Neuron (in vitro differentiated cells): ENCODE data around the gene GPRIN2.
"Not testable (repeated sequence)": the region's sequence is repeated elsewhere in the genome, so short reads cannot be mapped to it uniquely, and the experiment has no call there.

Experiments used
- H2AFZ ChIP-seq: one replicate; pipeline ENCODE4 v1.6.1; 2013; ENCODE audit warnings: low read depth, mild to moderate bottlenecking, inconsistent platforms, low read length, moderate library complexity
- H3K27me3 ChIP-seq: one replicate; pipeline ENCODE4 v1.6.1; 2013; ENCODE audit warnings: low read length; ENCODE audit not compliant: insufficient read depth
- H3K36me3 ChIP-seq: one replicate; pipeline ENCODE4 v1.6.1; 2013; ENCODE audit warnings: low read length; ENCODE audit not compliant: insufficient read depth
- H3K4me1 ChIP-seq: one replicate; pipeline ENCODE4 v1.6.1; 2013; ENCODE audit warnings: low read length; ENCODE audit not compliant: insufficient read depth
- H3K4me3 ChIP-seq: 2 replicates; pipeline ENCODE4 v1.5.1; 2013; ENCODE audit warnings: mild to moderate bottlenecking, low read length, moderate library complexity
- H3K9me3 ChIP-seq: one replicate; pipeline ENCODE4 v1.6.1; 2013; ENCODE audit warnings: low read length

The GPRIN2 gene

DNA sequence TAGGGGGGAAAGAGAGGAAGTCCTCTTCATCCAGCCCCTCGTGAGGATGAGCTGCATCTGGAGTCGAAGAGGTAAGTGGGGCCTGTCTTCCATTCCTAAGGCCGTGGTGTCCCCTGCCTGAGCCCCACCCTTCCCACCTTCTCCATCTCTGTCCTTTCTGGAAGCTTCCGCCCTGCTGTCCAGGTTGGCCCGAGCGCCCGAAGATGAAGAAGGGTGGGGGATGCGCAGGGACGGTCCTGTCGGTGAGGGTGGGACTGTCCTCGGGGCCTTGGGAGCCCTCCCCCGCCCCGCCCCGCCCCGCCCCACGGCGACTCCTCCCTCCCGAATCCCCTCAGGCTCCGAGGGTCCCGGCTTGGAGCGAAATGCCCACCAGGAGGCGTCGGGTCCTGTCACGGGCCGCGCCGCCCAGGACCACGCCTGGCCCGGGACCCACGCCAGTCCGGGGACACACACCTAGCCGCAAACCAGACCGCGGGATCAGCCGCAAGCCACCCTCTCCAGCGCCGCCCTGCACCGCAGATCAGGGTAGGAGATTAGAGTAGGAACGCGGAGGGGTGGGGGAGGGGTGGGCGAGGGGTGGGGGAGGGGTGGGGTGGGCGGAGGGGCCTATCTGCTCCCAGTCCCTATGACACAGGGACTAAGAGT, 15.3 kb downstream of the GPRIN2 start:
- H3K36me3 ChIP-seq: no peaks in the 10 kb centered on the region
- H3K9me3 ChIP-seq: no peaks in the 10 kb centered on the region
- H3K4me3 ChIP-seq: no peak overlapping the region
- H2AFZ ChIP-seq: no peak overlapping the region
- no peaks in the 10 kb centered on the region for H3K4me1 ChIP-seq
- H3K27me3 ChIP-seq: peaks cover 48% of the 10 kb centered on the region

DNA sequence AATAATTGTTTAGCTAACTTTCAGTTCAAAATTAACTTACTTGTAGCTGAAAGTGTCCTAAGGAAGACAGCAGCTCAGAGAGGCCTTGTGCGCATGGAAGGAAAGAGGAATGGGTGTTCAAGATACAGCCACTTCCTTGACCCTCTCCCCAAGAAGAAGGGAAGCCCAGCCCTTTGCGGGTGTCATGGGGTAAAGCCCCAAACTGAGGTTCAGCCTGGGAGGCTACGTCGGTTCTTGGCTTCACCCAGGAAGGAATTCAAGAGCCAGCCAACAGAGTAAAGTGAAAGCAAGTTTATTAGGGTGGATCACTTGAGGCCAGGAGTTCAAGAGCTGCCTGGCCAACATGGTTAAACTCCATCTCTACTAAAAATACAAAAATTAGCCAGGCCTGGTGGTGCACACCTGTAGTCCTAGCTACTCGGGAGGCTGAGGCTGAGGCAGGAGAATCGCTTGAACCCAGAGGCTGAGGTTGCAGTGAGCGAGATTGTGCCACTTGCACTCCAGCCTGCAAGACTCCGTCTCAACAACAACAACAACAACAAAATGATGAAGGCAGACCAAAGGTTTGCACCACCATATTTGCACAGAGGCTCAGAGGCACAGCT, 15.9 kb downstream of the GPRIN2 start:
- no peaks in the 10 kb centered on the region for H3K36me3 ChIP-seq
- H2AFZ ChIP-seq: no peak overlapping the region
- H3K9me3 ChIP-seq: no peaks in the 10 kb centered on the region
- no peak overlapping the region for H3K4me3 ChIP-seq
- H3K27me3 ChIP-seq: peaks cover 45% of the 10 kb centered on the region
- H3K4me1 ChIP-seq: no peaks in the 10 kb centered on the region

DNA sequence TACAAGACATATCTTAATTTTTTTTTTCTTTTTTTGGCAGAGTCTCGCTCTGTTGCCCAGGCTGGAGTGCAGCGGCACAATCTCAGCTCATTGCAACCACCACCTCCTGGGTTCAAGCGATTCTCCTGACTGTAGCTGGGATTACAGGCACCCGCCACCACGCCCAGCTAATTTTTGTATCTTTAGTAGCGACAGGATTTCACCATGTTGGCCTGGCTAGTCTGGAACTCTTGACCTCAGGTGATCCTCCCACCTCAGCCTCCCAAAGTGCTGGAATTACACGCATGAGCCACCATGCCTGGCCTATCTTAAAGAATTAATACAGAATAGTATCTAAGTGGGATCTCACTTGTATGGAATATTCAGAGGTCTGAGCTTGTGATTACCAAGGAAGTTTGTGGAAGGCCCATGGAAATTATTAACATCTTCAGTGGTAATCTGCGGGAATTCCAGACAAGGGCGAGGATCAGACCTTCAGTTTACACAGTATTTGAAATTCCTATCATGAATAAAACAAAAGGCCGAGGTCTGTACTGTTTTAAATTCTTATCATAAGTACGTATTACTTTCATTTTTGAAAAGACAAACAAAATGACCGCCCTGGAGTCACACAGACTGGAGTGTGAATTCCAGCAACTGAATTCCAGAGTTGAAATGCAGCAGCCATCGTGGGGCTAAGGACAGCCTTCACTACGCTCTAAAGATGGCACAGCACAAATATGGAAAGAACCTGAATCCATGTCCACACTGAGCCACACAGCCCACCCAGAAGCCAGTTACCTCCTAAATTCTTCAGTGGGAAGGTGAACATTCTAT, 16.7 kb downstream of the GPRIN2 start:
- Histone ChIP-seq H3K4me1 (no peaks in the 10 kb centered on the region), H3K36me3 (no peaks in the 10 kb centered on the region), H3K9me3 (no peaks in the 10 kb centered on the region), H3K27me3 (peaks cover 44% of the 10 kb centered on the region), H3K4me3 (no peak overlapping the region), H2AFZ (no peak overlapping the region)

DNA sequence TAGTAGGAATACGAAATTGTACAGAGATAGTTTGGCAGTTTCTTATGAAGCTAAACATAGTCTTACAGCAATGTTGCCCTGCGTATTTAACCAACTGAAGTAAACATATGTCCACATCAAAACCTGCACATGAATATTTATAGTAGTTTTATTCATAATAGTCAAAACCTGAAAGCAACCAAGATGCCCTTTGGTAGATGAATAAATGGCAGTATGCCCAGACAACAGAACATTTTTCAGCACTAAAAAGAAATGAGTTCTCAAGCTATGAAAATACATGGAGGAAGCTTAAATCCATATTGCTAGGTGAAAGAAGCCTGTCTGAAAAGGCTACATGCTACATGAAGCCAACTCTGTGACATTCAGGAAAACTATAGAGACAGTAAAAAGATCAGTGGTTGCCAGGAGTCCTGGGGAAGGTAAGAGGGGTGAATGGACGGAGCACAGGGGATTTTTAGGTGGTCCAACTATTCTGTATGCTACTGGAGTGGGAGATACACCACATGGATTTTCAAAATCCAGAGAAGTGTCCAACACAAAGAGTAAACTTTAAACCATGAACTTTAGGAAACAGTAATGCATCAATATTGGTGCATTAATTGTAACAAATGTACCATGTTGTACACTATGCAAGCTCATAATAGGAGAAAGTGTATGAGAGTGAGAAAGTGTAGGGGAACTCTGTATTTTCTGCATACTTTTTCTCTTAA, 17.6 kb downstream of the GPRIN2 start:
- Histone ChIP-seq H3K4me3 (no peak overlapping the region), H3K27me3 (peaks cover 38% of the 10 kb centered on the region), H3K4me1 (no peaks in the 10 kb centered on the region), H2AFZ (no peak overlapping the region), H3K36me3 (no peaks in the 10 kb centered on the region), H3K9me3 (no peaks in the 10 kb centered on the region)

DNA sequence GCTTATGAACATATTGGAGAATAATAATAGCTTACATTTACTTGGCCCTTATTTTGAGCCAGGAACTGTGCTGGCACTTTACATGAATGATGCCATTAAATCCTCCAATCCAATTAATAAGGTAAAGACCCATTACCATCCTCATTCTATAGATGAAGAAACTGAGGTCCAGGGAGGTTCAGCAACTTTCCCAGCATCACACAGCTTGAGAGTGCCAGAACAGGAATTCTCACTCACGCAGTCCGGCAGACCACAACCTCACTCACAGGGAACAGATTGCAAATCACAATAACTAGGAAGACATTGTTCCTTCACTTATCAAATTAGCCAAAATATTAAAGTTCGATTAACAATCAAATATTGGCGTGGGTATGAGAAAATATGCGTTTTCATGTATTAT, 18.3 kb downstream of the GPRIN2 start:
- H3K36me3 ChIP-seq: no peaks in the 10 kb centered on the region
- no peaks in the 10 kb centered on the region for H3K4me1 ChIP-seq
- no peak overlapping the region for H2AFZ ChIP-seq
- no peaks in the 10 kb centered on the region for H3K9me3 ChIP-seq
- no peak overlapping the region for H3K4me3 ChIP-seq
- H3K27me3 ChIP-seq: peaks cover 31% of the 10 kb centered on the region

DNA sequence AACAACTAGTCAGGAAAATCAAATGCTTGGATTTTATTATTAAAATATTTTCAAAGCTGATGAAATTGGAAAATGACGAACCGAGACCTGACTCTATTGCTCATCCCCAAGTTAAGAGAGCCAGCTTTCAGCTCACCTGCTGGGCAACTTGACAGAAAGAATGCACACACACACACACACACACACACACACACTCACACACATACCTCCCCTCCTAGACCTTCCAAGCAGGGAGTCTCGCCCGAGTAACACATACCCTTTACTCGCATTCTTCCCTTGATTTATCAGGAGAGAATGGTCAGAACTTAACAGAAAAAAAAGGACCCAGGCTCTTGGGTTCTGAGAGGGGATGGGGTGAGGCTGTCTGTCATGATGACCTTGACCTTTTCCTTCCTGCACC, 19.1 kb downstream of the GPRIN2 start:
- H3K36me3 ChIP-seq: no peaks in the 10 kb centered on the region
- no peak overlapping the region for H2AFZ ChIP-seq
- no peaks in the 10 kb centered on the region for H3K9me3 ChIP-seq
- H3K27me3 ChIP-seq: peaks cover 24% of the 10 kb centered on the region
- H3K4me3 ChIP-seq: no peak overlapping the region
- H3K4me1 ChIP-seq: no peaks in the 10 kb centered on the region

DNA sequence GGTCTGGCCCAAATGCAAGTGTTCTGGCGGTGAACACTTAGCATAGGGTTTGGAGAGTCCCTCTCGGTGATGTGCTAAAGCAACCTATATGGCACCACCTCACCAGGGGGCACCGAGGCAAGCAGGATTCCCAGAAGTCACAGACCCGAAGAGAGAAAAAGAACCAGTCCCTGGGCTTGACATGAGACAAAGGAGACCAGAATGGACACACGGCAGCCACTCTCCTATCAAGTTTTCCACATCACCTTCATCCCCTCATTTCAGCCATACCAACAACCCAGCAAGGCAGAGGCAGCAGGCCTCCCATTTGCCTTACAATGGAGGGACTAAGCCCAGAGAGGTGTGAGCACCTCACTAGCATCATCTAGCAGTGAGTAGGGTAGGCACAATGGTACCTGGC, 19.7 kb downstream of the GPRIN2 start:
- H2AFZ ChIP-seq: no peak overlapping the region
- H3K36me3 ChIP-seq: no peaks in the 10 kb centered on the region
- no peak overlapping the region for H3K4me3 ChIP-seq
- no peaks in the 10 kb centered on the region for H3K4me1 ChIP-seq
- H3K9me3 ChIP-seq: no peaks in the 10 kb centered on the region
- peaks cover 18% of the 10 kb centered on the region for H3K27me3 ChIP-seq

DNA sequence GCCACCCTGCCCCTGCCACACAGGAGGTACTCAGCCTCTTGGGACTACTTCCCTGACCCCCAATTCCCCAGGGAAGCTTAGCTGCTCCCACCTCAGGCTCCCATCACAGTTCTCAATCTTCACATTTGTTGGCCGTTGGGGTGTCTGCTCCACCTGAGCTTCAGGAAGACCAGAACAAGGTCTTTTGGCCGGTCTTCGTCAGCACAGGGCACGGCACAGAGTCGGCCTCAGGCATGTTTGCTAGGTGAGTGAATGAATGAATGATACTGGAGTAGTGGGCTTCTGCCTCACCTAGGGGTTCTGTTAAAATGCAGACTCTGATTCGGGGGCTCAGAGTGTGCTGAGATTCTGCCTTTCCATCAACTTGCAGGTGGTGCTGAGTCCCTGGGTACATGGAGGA, 20.3 kb downstream of the GPRIN2 start:
- no peaks in the 10 kb centered on the region for H3K36me3 ChIP-seq
- no peak overlapping the region for H2AFZ ChIP-seq
- H3K4me1 ChIP-seq: no peaks in the 10 kb centered on the region
- no peaks in the 10 kb centered on the region for H3K9me3 ChIP-seq
- H3K4me3 ChIP-seq: no peak overlapping the region
- H3K27me3 ChIP-seq: peaks cover 18% of the 10 kb centered on the region

DNA sequence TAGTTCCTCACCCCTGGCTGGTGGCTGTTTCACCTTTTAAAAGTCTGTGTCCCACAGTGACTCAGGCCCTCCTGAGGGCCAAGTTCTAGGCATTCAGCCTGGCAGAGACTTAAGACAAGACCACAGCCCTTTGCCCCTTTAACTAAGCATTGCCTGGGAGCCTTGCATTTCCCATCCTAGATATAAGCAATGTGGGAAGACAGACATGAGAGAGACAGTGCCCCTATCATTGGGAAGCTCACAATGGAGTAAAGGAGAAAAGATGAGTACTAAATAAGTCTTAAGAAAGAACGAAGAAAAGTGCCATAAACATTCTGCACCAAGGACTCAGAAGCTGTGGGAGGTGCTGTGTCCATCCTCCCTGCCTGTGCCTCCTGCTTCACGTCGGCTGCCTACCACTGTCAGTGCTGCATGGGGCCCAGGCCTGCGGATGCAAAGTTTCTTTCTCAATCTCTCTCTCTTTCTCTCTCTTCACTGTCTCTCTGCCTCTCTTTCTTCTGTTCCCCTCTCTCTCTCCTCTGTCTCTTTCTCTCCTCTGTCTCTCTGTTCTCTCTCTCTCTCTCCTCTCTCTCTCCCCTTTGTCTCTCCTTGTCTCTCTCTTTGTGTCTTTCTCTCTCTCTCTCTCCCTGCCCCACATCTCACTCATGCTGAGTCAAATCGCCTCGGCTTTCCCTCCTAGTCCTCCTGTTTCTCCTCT, 21.5 kb downstream of the GPRIN2 start:
- H3K9me3 ChIP-seq: no peaks in the 10 kb centered on the region
- H3K27me3 ChIP-seq: peaks cover 10% of the 10 kb centered on the region
- H3K36me3 ChIP-seq: no peaks in the 10 kb centered on the region
- no peak overlapping the region for H3K4me3 ChIP-seq
- H3K4me1 ChIP-seq: no peaks in the 10 kb centered on the region
- no peak overlapping the region for H2AFZ ChIP-seq

DNA sequence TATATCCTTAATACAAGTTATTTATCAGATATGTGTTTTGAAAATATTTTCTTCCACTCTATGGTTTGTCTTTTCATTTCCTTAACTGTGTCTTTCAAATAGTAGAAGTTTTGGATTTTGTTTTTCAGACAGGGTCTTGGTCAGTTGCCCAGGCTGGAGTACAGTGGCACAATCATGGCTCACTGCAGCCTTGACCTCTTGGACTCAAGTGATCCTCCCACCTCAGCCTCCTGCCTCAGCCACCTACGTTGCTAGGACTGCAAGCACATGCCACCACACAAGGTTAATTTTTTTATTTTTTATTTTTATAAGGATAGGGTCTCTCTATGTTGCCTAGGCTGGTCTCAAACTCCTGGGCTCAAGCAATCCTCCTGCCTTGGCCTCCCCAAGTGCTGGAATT, 24.2 kb downstream of the GPRIN2 start:
- not testable (repeated sequence) for H3K4me3 ChIP-seq, H2AFZ ChIP-seq, H3K4me1 ChIP-seq, H3K9me3 ChIP-seq, H3K36me3 ChIP-seq, H3K27me3 ChIP-seq

DNA sequence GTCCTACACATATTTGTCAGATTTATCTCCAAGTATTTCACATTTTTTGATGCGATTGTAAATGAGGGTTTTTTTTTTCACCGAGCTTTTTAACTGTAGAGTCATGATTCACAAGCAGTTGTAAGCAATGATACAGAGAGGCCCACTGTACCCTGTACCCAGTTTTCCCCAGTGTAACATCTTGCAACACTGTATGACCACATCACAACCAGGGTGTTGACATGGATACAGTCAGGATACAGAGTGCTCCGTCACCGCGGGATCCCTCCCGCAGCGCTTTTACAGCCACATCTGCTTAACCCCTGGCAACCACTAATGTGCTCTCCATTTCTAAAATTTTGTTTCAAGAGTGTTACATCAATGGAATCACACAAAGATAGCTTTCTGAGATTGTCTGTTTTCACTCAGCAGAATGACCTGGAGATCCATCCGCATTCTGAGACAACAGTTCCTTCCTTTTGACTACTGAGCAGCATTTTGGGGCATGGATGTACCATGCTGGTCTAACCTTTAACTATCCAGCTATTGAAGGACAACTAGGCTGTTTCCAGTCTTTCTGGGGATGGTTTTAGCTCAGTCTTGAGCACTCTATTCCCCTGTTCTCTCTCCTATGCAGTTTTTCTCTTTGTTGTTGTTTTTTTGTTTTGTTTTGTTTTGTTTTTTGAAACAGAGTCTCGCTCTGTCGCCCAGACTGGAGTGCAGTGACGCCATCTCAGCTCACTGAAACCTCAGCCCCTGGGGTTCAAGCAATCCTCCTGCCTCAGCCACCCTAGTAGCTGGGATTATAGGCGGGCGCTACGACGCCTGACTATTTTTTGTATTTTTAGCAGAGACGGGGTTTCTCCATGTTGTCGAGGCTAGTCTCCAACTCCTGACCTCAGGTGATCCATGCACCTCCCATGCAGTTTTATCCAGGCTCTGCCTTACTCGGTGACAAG, 25.9 kb downstream of the GPRIN2 start:
- Histone ChIP-seq H3K4me3 (no peak overlapping the region), H3K9me3 (no peaks in the 10 kb centered on the region), H3K27me3 (peaks cover 2% of the 10 kb centered on the region), H3K36me3 (no peaks in the 10 kb centered on the region), H3K4me1 (no peaks in the 10 kb centered on the region), H2AFZ (no peak overlapping the region)

DNA sequence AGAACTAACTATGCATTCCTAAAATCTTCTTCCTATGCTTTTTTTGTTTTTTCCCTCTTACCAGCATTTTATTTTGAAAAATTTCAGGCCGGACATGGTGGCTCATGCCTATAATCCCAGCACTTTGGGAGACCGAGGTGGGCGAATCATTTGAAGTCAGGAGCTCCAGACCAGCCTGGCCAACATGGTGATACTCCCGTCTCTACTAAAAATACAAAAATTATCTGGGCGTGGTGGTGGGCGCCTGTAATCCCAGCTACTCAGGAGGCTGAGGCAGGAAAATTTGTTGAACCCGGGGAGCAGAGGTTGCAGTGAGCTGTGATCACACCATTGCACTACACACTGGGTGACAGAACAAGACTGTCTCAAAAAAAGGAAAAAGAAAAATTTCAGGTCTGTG, 26.7 kb downstream of the GPRIN2 start:
- not testable (repeated sequence) for H3K4me3 ChIP-seq, H3K36me3 ChIP-seq, H2AFZ ChIP-seq, H3K4me1 ChIP-seq, H3K9me3 ChIP-seq, H3K27me3 ChIP-seq
